ENCODE measurements around the gene SCUBE3.

- TF ChIP-seq CTCF (conservative IDR thresholded peaks at IDR 0.05; ENCODE audit: low read depth in 2 of 2) (no peak), EZH2phosphoT487 (IDR thresholded peaks at IDR 0.05; ENCODE audit: unreplicated experiment) (no peak), STAT1 (IDR thresholded peaks at IDR 0.05; ENCODE audit: unreplicated experiment) (no peak), EZH2 (IDR thresholded peaks at IDR 0.05; ENCODE audit: low read depth, unreplicated experiment) (no peak), JUNB (IDR thresholded peaks at IDR 0.05; ENCODE audit: unreplicated experiment) (no peak), ZNF114 (CRISPR knock-in tag; IDR thresholded peaks at IDR 0.05) (no peak)
Observed at GRCh38 chr6:35199866-35200265, 13.9 kb upstream of the SCUBE3 start.

Measured in GM23338 (cell line).